ENCODE results near the gene ZNF564.

The ZNF564 gene

GRCh38 chr19:12521996-12522395 lies 29.3 kb downstream of the ZNF564 start:
- TF ChIP-seq EZH2phosphoT487 (IDR thresholded peaks at IDR 0.05; ENCODE audit: borderline replicate concordance, low read length) (no peak), CTCF (IDR thresholded peaks at IDR 0.05; ENCODE audit: low read depth, low read length, poor library complexity, severe bottlenecking) (peak; percentile 57)
- Histone ChIP-seq H3K27ac (ENCODE audit: low read depth, low read length) (no peak overlapping the region), H3K4me3 (ENCODE audit: low read length) (no peak overlapping the region), H3K36me3 (ENCODE audit: control insufficient read depth, low read length) (peaks cover 26% of the 10 kb centered on the region), H3K4me2 (ENCODE audit: low read length) (no peak overlapping the region), H3K9me2 (replicated peaks; ENCODE audit: control insufficient read depth, low read length) (no peaks in the 10 kb centered on the region), H3K4me1 (ENCODE audit: control insufficient read depth, low read length) (no peaks in the 10 kb centered on the region), H3F3A (ENCODE audit: control insufficient read depth, insufficient read depth) (no peaks in the 10 kb centered on the region), H4K20me1 (ENCODE audit: control insufficient read depth, insufficient read depth, low read depth, low read length) (no peaks in the 10 kb centered on the region), H3K79me2 (ENCODE audit: control insufficient read depth, low read length) (no peaks in the 10 kb centered on the region), H3K27me3 (ENCODE audit: control insufficient read depth, low read length) (no peaks in the 10 kb centered on the region), H3K9me3 (ENCODE audit: control insufficient read depth, insufficient read depth, low read length) (peaks cover 54% of the 10 kb centered on the region)

GRCh38 chr19:12513531-12514061 lies 37.7 kb downstream of the ZNF564 start:
- Histone ChIP-seq H4K20me1 (ENCODE audit: control insufficient read depth, insufficient read depth, low read depth, low read length) (no peaks in the 10 kb centered on the region), H3K27ac (ENCODE audit: low read depth, low read length) (no peak overlapping the region), H3K79me2 (ENCODE audit: control insufficient read depth, low read length) (no peaks in the 10 kb centered on the region), H3K36me3 (ENCODE audit: control insufficient read depth, low read length) (no peaks in the 10 kb centered on the region), H3F3A (ENCODE audit: control insufficient read depth, insufficient read depth) (no peaks in the 10 kb centered on the region), H3K9me3 (ENCODE audit: control insufficient read depth, insufficient read depth, low read length) (peaks cover 4% of the 10 kb centered on the region; the same call in 1 of the 2 replicates), H3K27me3 (ENCODE audit: control insufficient read depth, low read length) (no peaks in the 10 kb centered on the region), H3K9me2 (replicated peaks; ENCODE audit: control insufficient read depth, low read length) (no peaks in the 10 kb centered on the region), H3K4me2 (ENCODE audit: low read length) (no peak overlapping the region), H3K4me3 (ENCODE audit: low read length) (no peak overlapping the region), H3K4me1 (ENCODE audit: control insufficient read depth, low read length) (no peaks in the 10 kb centered on the region)
- TF ChIP-seq CTCF (IDR thresholded peaks at IDR 0.05; ENCODE audit: low read depth, low read length, poor library complexity, severe bottlenecking) (no peak), EZH2phosphoT487 (IDR thresholded peaks at IDR 0.05; ENCODE audit: borderline replicate concordance, low read length) (no peak)

- TF ChIP-seq EZH2phosphoT487 (IDR thresholded peaks at IDR 0.05; ENCODE audit: borderline replicate concordance, low read length) = no peak
- TF ChIP-seq CTCF (IDR thresholded peaks at IDR 0.05; ENCODE audit: low read depth, low read length, poor library complexity, severe bottlenecking) = no peak
- H3K27ac ChIP-seq (ENCODE audit: low read depth, low read length) = no peak overlapping the region
- no peak overlapping the region for H3K4me2 ChIP-seq (ENCODE audit: low read length)
- no peaks in the 10 kb centered on the region for H3K79me2 ChIP-seq (ENCODE audit: control insufficient read depth, low read length)
- H3F3A ChIP-seq (ENCODE audit: control insufficient read depth, insufficient read depth) = no peaks in the 10 kb centered on the region
- no peaks in the 10 kb centered on the region for H3K36me3 ChIP-seq (ENCODE audit: control insufficient read depth, low read length)
- no peaks in the 10 kb centered on the region for H4K20me1 ChIP-seq (ENCODE audit: control insufficient read depth, insufficient read depth, low read depth, low read length)
- H3K4me3 ChIP-seq (ENCODE audit: low read length) = no peak overlapping the region
- H3K9me3 ChIP-seq (ENCODE audit: control insufficient read depth, insufficient read depth, low read length) = no peaks in the 10 kb centered on the region
- H3K9me2 ChIP-seq (replicated peaks; ENCODE audit: control insufficient read depth, low read length) = no peaks in the 10 kb centered on the region
- no peaks in the 10 kb centered on the region for H3K27me3 ChIP-seq (ENCODE audit: control insufficient read depth, low read length)
- H3K4me1 ChIP-seq (ENCODE audit: control insufficient read depth, low read length) = peaks cover 10% of the 10 kb centered on the region
These were observed 54.2 kb downstream of the ZNF564 start for GRCh38 chr19:12497032-12497431.

Data from DOHH2 (cell line).